D721Med (cell line): ENCODE results near the gene TMEM141.
"Not testable (repeated sequence)": the region's sequence is repeated elsewhere in the genome, so short reads cannot be mapped to it uniquely, and the experiment has no call there.

Experiments used
- DNase-seq: peaks from one replicate; pipeline ENCODE4 v3.0.0; 2011; ENCODE audit warnings: low spot score; ENCODE audit not compliant: insufficient read length
- FAIRE-seq: peaks from 2 replicates; lab custom pipeline; 2011; peaks lifted over from hg19 to GRCh38; lab: Jason Lieb, UNC
- CTCF ChIP-seq: IDR thresholded peaks from 2 replicates; pipeline ENCODE4 v1.5.1; 2012; ENCODE audit warnings: mild to moderate bottlenecking, control low read depth; ENCODE audit not compliant: insufficient read depth; ENCODE audit errors: missing control alignments

TMEM141 gene

GRCh38 chr9:136828474-136829140 is 37.5 kb downstream of the TMEM141 start:
- FAIRE-seq (no peak), DNase-seq (no peak)
- TF ChIP-seq CTCF, result no peak

GRCh38 chr9:136829412-136829811 is 38.3 kb downstream of the TMEM141 start:
- no peak for FAIRE-seq
- no peak for TF ChIP-seq CTCF

GRCh38 chr9:136829981-136830885 is 39.1 kb downstream of the TMEM141 start:
- TF ChIP-seq CTCF, result no peak
- no peak for DNase-seq
- no peak for FAIRE-seq

More at GRCh38 chr9:136829412-136829811, 38.3 kb downstream of the TMEM141 start:
- no peak for DNase-seq

GRCh38 chr9:136831002-136831719 is 40.0 kb downstream of the TMEM141 start:
- DNase-seq, result no peak
- TF ChIP-seq CTCF, result no peak
- no peak for FAIRE-seq

- TF ChIP-seq CTCF, result no peak
- DNase-seq, result no peak
- FAIRE-seq, result no peak
Measured at GRCh38 chr9:136831720-136832104, 40.6 kb downstream of the TMEM141 start.

- DNase-seq, result no peak
- no peak for FAIRE-seq
- TF ChIP-seq CTCF, result no peak
Measured at GRCh38 chr9:136832581-136832980, 41.4 kb downstream of the TMEM141 start.

- not testable (repeated sequence) for DNase-seq, FAIRE-seq
Measured at GRCh38 chr9:136833381-136834048, 42.4 kb downstream of the TMEM141 start.
